IMR-90 (cell line): ENCODE measurements around the gene ZNF593OS. TPM values are rescaled to one million over a fixed set of nuclear protein-coding genes. Genes with fewer than 3 reads are reported as not detected.
A peak's percentile ranks its signal among the peaks of the same experiment; 100 is the strongest.

Experiments used
- ATAC-seq: fragments of 200-7000 bp; cut with Tn5 transposase; 2 replicates; pipeline ENCODE4 v1.9.1; 2020; ENCODE audit warnings: low read depth, mild to moderate bottlenecking, moderate library complexity
- BruUV-seq: library from RNA; stranded (reverse); fragments of 400-500 nt; replicated peaks from 2 replicates; lab custom pipeline; 2021; lab: Mats Ljungman, UMichigan
- CTCF ChIA-PET: fragments of 300-600 bp; formaldehyde crosslinking; extraction: SDS; loops from one replicate; lab custom pipeline; 2021; ENCODE audit warnings: antibody characterized with exemption; lab: Yijun Ruan, JAX
- POLR2A ChIA-PET: fragments of 300-600 bp; sonication (Branson Sonifier 250); formaldehyde crosslinking; loops from one replicate; lab custom pipeline; 2022; ENCODE audit warnings: antibody characterized with exemption; ENCODE audit not compliant: unreplicated experiment; lab: Charles Lee
- DNase-seq: peaks from one replicate; pipeline ENCODE4 v3.0.0; 2013
- H2AFZ ChIP-seq: replicated peaks from 2 replicates; pipeline ENCODE3; 2013; ENCODE audit warnings: low read length, mild to moderate bottlenecking; ENCODE audit not compliant: poor library complexity
- H2AK5ac ChIP-seq: 2 replicates; pipeline ENCODE4 v1.6.1; 2013; ENCODE audit warnings: low read depth, low read length, inconsistent platforms
- H2AK9ac ChIP-seq: replicated peaks from 2 replicates; pipeline ENCODE3; 2013; ENCODE audit warnings: mild to moderate bottlenecking, low read depth, low read length, moderate library complexity; ENCODE audit not compliant: poor library complexity
- H2BK120ac ChIP-seq: 2 replicates; pipeline ENCODE4 v1.6.1; 2013; ENCODE audit warnings: low read depth, low read length, inconsistent platforms
- H2BK15ac ChIP-seq: 3 replicates; pipeline ENCODE4 v1.6.1; 2013; ENCODE audit warnings: low read depth, low read length, inconsistent platforms
- H2BK20ac ChIP-seq: 2 replicates; pipeline ENCODE4 v1.6.1; 2013; ENCODE audit warnings: low read depth, mild to moderate bottlenecking, inconsistent platforms, low read length, moderate library complexity
- H2BK5ac ChIP-seq: 2 replicates; pipeline ENCODE4 v1.6.1; 2013; ENCODE audit warnings: mild to moderate bottlenecking, low read depth, low read length, inconsistent platforms; ENCODE audit not compliant: poor library complexity, severe bottlenecking
- H3K14ac ChIP-seq: replicated peaks from 2 replicates; pipeline ENCODE4 v1.6.1; 2013; ENCODE audit warnings: low read depth, low read length, inconsistent platforms
- H3K18ac ChIP-seq: 2 replicates; pipeline ENCODE4 v1.6.1; 2013; ENCODE audit warnings: low read depth, low read length, control low read depth
- H3K23ac ChIP-seq: 2 replicates; pipeline ENCODE4 v1.6.1; 2013; ENCODE audit warnings: low read depth, low read length, inconsistent platforms
- H3K27ac ChIP-seq: 2 replicates; pipeline ENCODE4 v1.5.1; 2013; ENCODE audit warnings: mild to moderate bottlenecking, control low read depth, low read length; ENCODE audit not compliant: insufficient read depth
- H3K27me3 ChIP-seq: 2 replicates; pipeline ENCODE4 v1.6.1; 2013; ENCODE audit warnings: low read length; ENCODE audit not compliant: control insufficient read depth, insufficient read depth
- H3K36me3 ChIP-seq: 2 replicates; pipeline ENCODE4 v1.6.1; 2013; ENCODE audit warnings: low read length, mixed read lengths; ENCODE audit not compliant: control insufficient read depth, insufficient read depth
- H3K4ac ChIP-seq: 2 replicates; pipeline ENCODE4 v1.6.1; 2013; ENCODE audit warnings: low read depth, low read length, inconsistent platforms
- H3K4me1 ChIP-seq: 2 replicates; pipeline ENCODE4 v1.6.1; 2013; ENCODE audit warnings: low read length, mixed read lengths; ENCODE audit not compliant: control insufficient read depth, insufficient read depth
- H3K4me2 ChIP-seq: 2 replicates; pipeline ENCODE4 v1.6.1; 2013; ENCODE audit warnings: low read depth, mild to moderate bottlenecking, control low read depth, low read length, moderate library complexity
- H3K4me3 ChIP-seq: 2 replicates; pipeline ENCODE4 v1.5.1; 2013; ENCODE audit warnings: low read depth, mild to moderate bottlenecking, control low read depth, low read length, moderate library complexity; ENCODE audit not compliant: insufficient read depth
- H3K56ac ChIP-seq: 2 replicates; pipeline ENCODE4 v1.6.1; 2013; ENCODE audit warnings: low read length, inconsistent platforms; ENCODE audit not compliant: insufficient read depth; ENCODE audit errors: extremely low read depth
- H3K79me1 ChIP-seq, 2 experiments: 2 replicates each; pipeline ENCODE4 v1.6.1; 2013; ENCODE audit warnings: low read length in 2 of 2, inconsistent platforms in 1 of 2, low read depth in 1 of 2
- H3K9ac ChIP-seq: 2 replicates; pipeline ENCODE4 v1.6.1; 2013; ENCODE audit warnings: low read depth, low read length, control low read depth
- H3K9me1 ChIP-seq: 2 replicates; pipeline ENCODE4 v1.6.1; 2013; ENCODE audit warnings: low read length, inconsistent platforms; ENCODE audit not compliant: insufficient read depth
- H3K9me3 ChIP-seq: 2 replicates; pipeline ENCODE4 v1.6.1; 2013; ENCODE audit warnings: low read length; ENCODE audit not compliant: control insufficient read depth, insufficient read depth
- H4K20me1 ChIP-seq: 2 replicates; pipeline ENCODE4 v1.6.1; 2013; ENCODE audit warnings: low read length, inconsistent platforms; ENCODE audit not compliant: insufficient read depth
- H4K5ac ChIP-seq: 2 replicates; pipeline ENCODE4 v1.6.1; 2013; ENCODE audit warnings: mild to moderate bottlenecking, low read depth, low read length, control low read depth
- H4K8ac ChIP-seq, 2 experiments: 2 replicates each; pipeline ENCODE4 v1.6.1; 2013; ENCODE audit warnings: low read depth in 2 of 2, low read length in 2 of 2, control low read depth in 1 of 2, inconsistent platforms in 1 of 2
- H4K91ac ChIP-seq: 2 replicates; pipeline ENCODE4 v1.6.1; 2013; ENCODE audit warnings: low read depth, low read length, inconsistent platforms; ENCODE audit not compliant: insufficient read depth
- CEBPB ChIP-seq: IDR thresholded peaks from 2 replicates; pipeline ENCODE4 v1.6.1; 2012; ENCODE audit warnings: low read depth, low read length, improper control_type of control experiment
- SMC3 ChIP-seq: fragments of 150-350 bp; IDR thresholded peaks from 2 replicates; pipeline ENCODE4 v1.6.1; 2016; ENCODE audit warnings: low read depth, mild to moderate bottlenecking, antibody characterized with exemption, low read length, moderate library complexity
- WGBS, 2 experiments: methylation state at CpG; one replicate each; pipeline versions ENCODE4 v1.1.5 to v1.1.7; 2013; ENCODE audit warnings: missing lambda C conversion rate in 2 of 2; ENCODE audit not compliant: insufficient read length in 1 of 2; ENCODE audit errors: extremely low coverage in 2 of 2; 5-methylcytosine and 5-hydroxymethylcytosine counted together
- dilution Hi-C: fragments of 300-500 bp; cut with HindIII; formaldehyde crosslinking; loops from one replicate; pipeline ENCODE4 v1.14.3; 2018; ENCODE audit warnings: low sequenced_read_pairs; ENCODE audit not compliant: unreplicated experiment
- in situ Hi-C: fragments of 300-500 bp; cut with MboI; formaldehyde crosslinking; loops from 3 replicates; pipeline ENCODE4 v1.14.3; 2019; ENCODE audit warnings: low sequenced_read_pairs, inconsistent platforms, mixed read lengths
- intact Hi-C: fragments of 100-400 bp; cut with micrococcal nuclease; formaldehyde crosslinking; loops from 2 replicates; pipeline ENCODE4 v1.10.0; 2022
- polyA plus RNA-seq, 3 experiments: library from polyadenylated mRNA; depleted of rRNA; stranded (reverse); fragments of >200 nt; gene quantifications; 2 replicates each; pipeline ENCODE4 v1.2.3, GENCODE V29; 2012; ENCODE audit warnings: low replicate concordance in 1 of 3
- total RNA-seq: library from RNA; depleted of rRNA; stranded (reverse); fragments of >200 nt; gene quantifications from 2 replicates; pipeline ENCODE4 v1.2.3, GENCODE V29; 2012

Gene ZNF593OS
- total and polyA plus RNA-seq, 2 of the 4 experiments (the other 2 are of a cell fraction) = not detected

GRCh38 chr1:26121854-26122773 lies 49.5 kb downstream of the ZNF593OS start:
- in situ Hi-C loops = no loop called here

More at GRCh38 chr1:26121854-26122773, 49.5 kb downstream of the ZNF593OS start:
- Histone ChIP-seq H2BK20ac (no peak overlapping the region), H3K56ac (no peak overlapping the region), H3K27ac (no peak overlapping the region), H3K18ac (no peak overlapping the region), H3K4me2 (no peak overlapping the region), H3K4me1 (no peaks in the 10 kb centered on the region), H3K79me1 (no peaks in the 10 kb centered on the region; a peak in 1 of 4 replicates), H4K5ac (no peak overlapping the region), H3K14ac (no peak overlapping the region), H4K8ac (no peak overlapping the region), H2BK120ac (no peak overlapping the region), H4K20me1 (no peaks in the 10 kb centered on the region), H2BK5ac (no peak overlapping the region), H3K27me3 (no peaks in the 10 kb centered on the region), H4K91ac (no peak overlapping the region), H3K9me3 (no peaks in the 10 kb centered on the region), H2BK15ac (no peak overlapping the region), H3K9me1 (peaks cover 3% of the 10 kb centered on the region; the same call in 1 of the 2 replicates), H3K4ac (no peak overlapping the region), H2AK5ac (no peak overlapping the region), H3K9ac (no peak overlapping the region), H2AFZ (no peak overlapping the region), H2AK9ac (no peak overlapping the region), H3K23ac (no peak overlapping the region), H3K36me3 (peaks cover 6% of the 10 kb centered on the region), H3K4me3 (no peak overlapping the region)
- ChIA-PET POLR2A (no interaction called here), CTCF (interaction anchor here (0.5 to 1.1 kb wide), 2 partner anchors 48 to 774 kb away, joined by 4 to 5 read pairs; partner anchors contain the start of gene ZNF593)
- no peak for DNase-seq
- dilution Hi-C loops (no loop called here), intact Hi-C loops (no loop called here)
- WGBS, 2 experiments = no CpG with 5 or more reads among the region's 8 CpGs
- TF ChIP-seq SMC3 (no peak), CEBPB (peak; percentile 59)
- ATAC-seq = no peak
- no TSS peak for BruUV-seq
